SU-DHL-6 (cell line): ENCODE data around the gene TCEAL4.

Experiments used
- CTCF ChIP-seq: fragments of 200-600 bp; sonication (generic); IDR thresholded peaks from one replicate; pipeline ENCODE4 v1.5.1; 2017; ENCODE audit warnings: antibody characterized with exemption, mild to moderate bottlenecking, low read length, moderate library complexity; ENCODE audit not compliant: insufficient read depth, poor library complexity, severe bottlenecking
- EZH2phosphoT487 ChIP-seq: fragments of 200-600 bp; sonication (generic), shearing (Covaris generic); conservative IDR thresholded peaks from 2 replicates; pipeline ENCODE4 v1.6.1; 2018; ENCODE audit warnings: mild to moderate bottlenecking, antibody characterized with exemption, low read length, moderate library complexity, mixed read lengths

GRCh38 chrX:103539695-103540094, 45.6 kb upstream of the TCEAL4 start:
- no peak for TF ChIP-seq CTCF
- no peak for TF ChIP-seq EZH2phosphoT487
